Stimulated activated CD4-positive, alpha-beta T cell treated with anti-CD3 and anti-CD28 coated beads, Interleukin-1b, Interleukin-23, amount 100 ng/mL, for 4 hours (primary cell): Measurements from ENCODE around the gene ABHD2.
"Not testable (repeated sequence)": the region's sequence is repeated elsewhere in the genome, so short reads cannot be mapped to it uniquely, and the experiment has no call there.

ENCODE experiments used
- DNase-seq, 2 donors: peaks; one replicate each; pipeline ENCODE4 v3.0.0-alpha.2; 2020; ENCODE audit warnings: low read depth in 2 of 2

The ABHD2 gene

GRCh38 chr15:89087830-89088604, at the start of gene ABHD2:
TSS of gene ABHD2 (plus strand) at chr15:89088456. CDS start at chr15:89116328, 27,872 bp downstream.
- DNase-seq, result peak; percentile 95 to 96

- no peak for DNase-seq
Observed at GRCh38 chr15:89039142-89039541, 49.1 kb upstream of the ABHD2 start.

- no peak for DNase-seq
Observed at GRCh38 chr15:89041507-89041906, 46.7 kb upstream of the ABHD2 start.

GRCh38 chr15:89042387-89042786, 45.9 kb upstream of the ABHD2 start:
- DNase-seq, result no peak

- no peak for DNase-seq
Observed at GRCh38 chr15:89043031-89044002, 44.9 kb upstream of the ABHD2 start.

GRCh38 chr15:89049016-89049666, 39.1 kb upstream of the ABHD2 start:
- DNase-seq, result not testable (repeated sequence)

- DNase-seq, result no peak
Observed at GRCh38 chr15:89051875-89052274, 36.4 kb upstream of the ABHD2 start.

GRCh38 chr15:89052474-89052873, 35.8 kb upstream of the ABHD2 start:
- no peak for DNase-seq

- DNase-seq, result no peak
Observed at GRCh38 chr15:89054873-89055272, 33.4 kb upstream of the ABHD2 start.

GRCh38 chr15:89057506-89058133, 30.6 kb upstream of the ABHD2 start:
- peak; percentile 81 to 83 for DNase-seq

GRCh38 chr15:89058376-89058775, 29.9 kb upstream of the ABHD2 start:
- no peak for DNase-seq

GRCh38 chr15:89058876-89059405, 29.3 kb upstream of the ABHD2 start:
- DNase-seq, result no peak

GRCh38 chr15:89066280-89066679, 22.0 kb upstream of the ABHD2 start:
- no peak for DNase-seq

- DNase-seq, result no peak
Observed at GRCh38 chr15:89067751-89068150, 20.5 kb upstream of the ABHD2 start.

GRCh38 chr15:89068325-89068784, 19.9 kb upstream of the ABHD2 start:
- DNase-seq, result no peak

- DNase-seq, result no peak
Observed at GRCh38 chr15:89070197-89071124, 17.8 kb upstream of the ABHD2 start.

GRCh38 chr15:89071471-89071870, 16.8 kb upstream of the ABHD2 start:
- DNase-seq, result no peak

GRCh38 chr15:89072277-89072869, 15.9 kb upstream of the ABHD2 start:
- no peak for DNase-seq

GRCh38 chr15:89074402-89075012, 13.7 kb upstream of the ABHD2 start:
- DNase-seq, result no peak
